Measurements from ENCODE around the gene PRRG4.
"Not testable (repeated sequence)": the region's sequence is repeated elsewhere in the genome, so short reads cannot be mapped to it uniquely, and the experiment has no call there.

- TF ChIP-seq, protein P1, sequence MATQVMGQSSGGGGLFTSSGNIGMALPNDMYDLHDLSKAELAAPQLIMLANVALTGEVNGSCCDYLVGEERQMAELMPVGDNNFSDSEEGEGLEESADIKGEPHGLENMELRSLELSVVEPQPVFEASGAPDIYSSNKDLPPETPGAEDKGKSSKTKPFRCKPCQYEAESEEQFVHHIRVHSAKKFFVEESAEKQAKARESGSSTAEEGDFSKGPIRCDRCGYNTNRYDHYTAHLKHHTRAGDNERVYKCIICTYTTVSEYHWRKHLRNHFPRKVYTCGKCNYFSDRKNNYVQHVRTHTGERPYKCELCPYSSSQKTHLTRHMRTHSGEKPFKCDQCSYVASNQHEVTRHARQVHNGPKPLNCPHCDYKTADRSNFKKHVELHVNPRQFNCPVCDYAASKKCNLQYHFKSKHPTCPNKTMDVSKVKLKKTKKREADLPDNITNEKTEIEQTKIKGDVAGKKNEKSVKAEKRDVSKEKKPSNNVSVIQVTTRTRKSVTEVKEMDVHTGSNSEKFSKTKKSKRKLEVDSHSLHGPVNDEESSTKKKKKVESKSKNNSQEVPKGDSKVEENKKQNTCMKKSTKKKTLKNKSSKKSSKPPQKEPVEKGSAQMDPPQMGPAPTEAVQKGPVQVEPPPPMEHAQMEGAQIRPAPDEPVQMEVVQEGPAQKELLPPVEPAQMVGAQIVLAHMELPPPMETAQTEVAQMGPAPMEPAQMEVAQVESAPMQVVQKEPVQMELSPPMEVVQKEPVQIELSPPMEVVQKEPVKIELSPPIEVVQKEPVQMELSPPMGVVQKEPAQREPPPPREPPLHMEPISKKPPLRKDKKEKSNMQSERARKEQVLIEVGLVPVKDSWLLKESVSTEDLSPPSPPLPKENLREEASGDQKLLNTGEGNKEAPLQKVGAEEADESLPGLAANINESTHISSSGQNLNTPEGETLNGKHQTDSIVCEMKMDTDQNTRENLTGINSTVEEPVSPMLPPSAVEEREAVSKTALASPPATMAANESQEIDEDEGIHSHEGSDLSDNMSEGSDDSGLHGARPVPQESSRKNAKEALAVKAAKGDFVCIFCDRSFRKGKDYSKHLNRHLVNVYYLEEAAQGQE (IDR thresholded peaks at IDR 0.05; ENCODE audit: unreplicated experiment) = not testable (repeated sequence)
- TF ChIP-seq, protein P2, sequence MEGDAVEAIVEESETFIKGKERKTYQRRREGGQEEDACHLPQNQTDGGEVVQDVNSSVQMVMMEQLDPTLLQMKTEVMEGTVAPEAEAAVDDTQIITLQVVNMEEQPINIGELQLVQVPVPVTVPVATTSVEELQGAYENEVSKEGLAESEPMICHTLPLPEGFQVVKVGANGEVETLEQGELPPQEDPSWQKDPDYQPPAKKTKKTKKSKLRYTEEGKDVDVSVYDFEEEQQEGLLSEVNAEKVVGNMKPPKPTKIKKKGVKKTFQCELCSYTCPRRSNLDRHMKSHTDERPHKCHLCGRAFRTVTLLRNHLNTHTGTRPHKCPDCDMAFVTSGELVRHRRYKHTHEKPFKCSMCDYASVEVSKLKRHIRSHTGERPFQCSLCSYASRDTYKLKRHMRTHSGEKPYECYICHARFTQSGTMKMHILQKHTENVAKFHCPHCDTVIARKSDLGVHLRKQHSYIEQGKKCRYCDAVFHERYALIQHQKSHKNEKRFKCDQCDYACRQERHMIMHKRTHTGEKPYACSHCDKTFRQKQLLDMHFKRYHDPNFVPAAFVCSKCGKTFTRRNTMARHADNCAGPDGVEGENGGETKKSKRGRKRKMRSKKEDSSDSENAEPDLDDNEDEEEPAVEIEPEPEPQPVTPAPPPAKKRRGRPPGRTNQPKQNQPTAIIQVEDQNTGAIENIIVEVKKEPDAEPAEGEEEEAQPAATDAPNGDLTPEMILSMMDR (conservative IDR thresholded peaks at IDR 0.05; ENCODE audit: low read depth in 2 of 2) = not testable (repeated sequence)
- TF ChIP-seq, protein P3, sequence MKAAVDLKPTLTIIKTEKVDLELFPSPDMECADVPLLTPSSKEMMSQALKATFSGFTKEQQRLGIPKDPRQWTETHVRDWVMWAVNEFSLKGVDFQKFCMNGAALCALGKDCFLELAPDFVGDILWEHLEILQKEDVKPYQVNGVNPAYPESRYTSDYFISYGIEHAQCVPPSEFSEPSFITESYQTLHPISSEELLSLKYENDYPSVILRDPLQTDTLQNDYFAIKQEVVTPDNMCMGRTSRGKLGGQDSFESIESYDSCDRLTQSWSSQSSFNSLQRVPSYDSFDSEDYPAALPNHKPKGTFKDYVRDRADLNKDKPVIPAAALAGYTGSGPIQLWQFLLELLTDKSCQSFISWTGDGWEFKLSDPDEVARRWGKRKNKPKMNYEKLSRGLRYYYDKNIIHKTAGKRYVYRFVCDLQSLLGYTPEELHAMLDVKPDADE (IDR thresholded peaks at IDR 0.05) = not testable (repeated sequence)
- TF ChIP-seq EZH2 (IDR thresholded peaks at IDR 0.05; ENCODE audit: low read depth, unreplicated experiment); JUNB (IDR thresholded peaks at IDR 0.05; ENCODE audit: unreplicated experiment); POLR2AphosphoS5 (IDR thresholded peaks at IDR 0.05; ENCODE audit: low read depth); ZNF462 (CRISPR knock-in tag; IDR thresholded peaks at IDR 0.05); NANOG (IDR thresholded peaks at IDR 0.05; ENCODE audit: borderline replicate concordance); CREB1 (CRISPR knock-in tag; IDR thresholded peaks at IDR 0.05; ENCODE audit: low read depth): not testable (repeated sequence)
Measured at GRCh38 chr11:32780839-32781238, 48.9 kb upstream of the PRRG4 start.
